Activated CD8-positive, alpha-beta T cell treated with anti-CD3 and anti-CD28 coated beads for 36 hours (primary cell): Measurements from ENCODE around the gene USP9X. TPM values are rescaled to one million over a fixed set of nuclear protein-coding genes. Genes with fewer than 3 reads are reported as not detected.
"Not testable (repeated sequence)": the region's sequence is repeated elsewhere in the genome, so short reads cannot be mapped to it uniquely, and the experiment has no call there.

Experiments
- ATAC-seq: fragments of 200-7000 bp; cut with Tn5 transposase; one replicate; pipeline ENCODE4 v1.10.0; 2021; ENCODE audit warnings: mild to moderate bottlenecking, moderate library complexity
- CTCF ChIA-PET: fragments of 350-600 bp; sonication (Branson Sonifier 250); formaldehyde crosslinking; loops from one replicate; lab custom pipeline; 2021; ENCODE audit warnings: antibody characterized with exemption; lab: Charles Lee
- POLR2A ChIA-PET: fragments of 350-600 bp; sonication (Branson Sonifier 250); formaldehyde crosslinking; loops from one replicate; lab custom pipeline; 2021; ENCODE audit warnings: antibody characterized with exemption; lab: Charles Lee
- DNase-seq: peaks from one replicate; pipeline ENCODE4 v3.0.0-alpha.2; 2020
- H3K27ac Mint-ChIP-seq: one replicate; pipeline ENCODE4 v1.8.0; 2021; ENCODE audit warnings: mild to moderate bottlenecking, mixed read lengths
- H3K27me3 Mint-ChIP-seq: one replicate; pipeline ENCODE4 v1.8.0; 2021; ENCODE audit warnings: mixed read lengths
- H3K36me3 Mint-ChIP-seq: one replicate; pipeline ENCODE4 v1.8.0; 2021; ENCODE audit warnings: low read depth, mixed read lengths
- H3K4me1 Mint-ChIP-seq: one replicate; pipeline ENCODE4 v1.8.0; 2021; ENCODE audit warnings: low read depth, mixed read lengths
- H3K4me3 Mint-ChIP-seq: one replicate; pipeline ENCODE4 v1.8.0; 2021; ENCODE audit warnings: mild to moderate bottlenecking, moderate library complexity, mixed read lengths
- H3K9me3 Mint-ChIP-seq: one replicate; pipeline ENCODE4 v1.8.0; 2021; ENCODE audit warnings: mixed read lengths
- intact Hi-C: fragments of 100-400 bp; cut with micrococcal nuclease; formaldehyde crosslinking; loops from one replicate; pipeline ENCODE4 v1.10.0; 2022
- total RNA-seq, 2 experiments: library from RNA; stranded (reverse); gene quantifications; one replicate each; pipeline ENCODE4 v1.2.3, GENCODE V29; 2021
- TF ChIP-seq, protein P1 (sequence below): fragments of 200-600 bp; IDR thresholded peaks from one replicate; pipeline ENCODE4 v1.8.0; 2022; ENCODE audit warnings: antibody characterized with exemption, mild to moderate bottlenecking

Gene USP9X
- total RNA-seq, 2 experiments from 2014 or later = 58.7 to 60.5 TPM

DNA sequence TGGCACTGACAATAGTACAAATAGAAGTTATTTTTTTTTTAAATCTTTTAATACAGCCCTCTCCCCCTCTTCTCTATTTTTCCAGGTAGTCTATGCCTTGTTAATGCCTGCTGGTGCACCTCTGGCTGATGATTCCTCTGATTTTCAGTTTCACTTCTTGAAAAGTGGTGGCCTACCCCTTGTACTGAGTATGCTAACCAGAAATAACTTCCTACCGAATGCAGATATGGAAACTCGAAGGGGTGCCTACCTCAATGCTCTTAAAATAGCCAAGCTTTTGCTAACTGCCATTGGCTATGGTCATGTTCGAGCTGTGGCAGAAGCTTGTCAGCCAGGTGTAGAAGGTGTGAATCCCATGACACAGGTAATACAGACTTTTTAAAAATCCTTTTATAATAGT, 99.1 kb downstream of the USP9X start:
- H3K9me3 Mint-ChIP-seq = no peaks in the 10 kb centered on the region
- H3K27me3 Mint-ChIP-seq = no peaks in the 10 kb centered on the region
- ChIA-PET CTCF (interaction anchor here (1.3 kb wide), 1 partner anchor 533 kb away, joined by 4 read pairs; no protein-coding TSS in a partner anchor), POLR2A (interaction anchor here (0.6 kb wide), 1 partner anchor 73 kb away, joined by 3 read pairs; no protein-coding TSS in a partner anchor)
- intact Hi-C loops = loop anchor here (10.0 kb wide), 1 partner anchor 70 kb away; no protein-coding TSS in a partner anchor
- ATAC-seq = peak; percentile 15
- H3K27ac Mint-ChIP-seq = no peak overlapping the region
- H3K4me1 Mint-ChIP-seq = peaks cover 41% of the 10 kb centered on the region
- DNase-seq = no peak
- H3K4me3 Mint-ChIP-seq = no peak overlapping the region
- peaks cover 27% of the 10 kb centered on the region for H3K36me3 Mint-ChIP-seq
- TF ChIP-seq, protein P1, sequence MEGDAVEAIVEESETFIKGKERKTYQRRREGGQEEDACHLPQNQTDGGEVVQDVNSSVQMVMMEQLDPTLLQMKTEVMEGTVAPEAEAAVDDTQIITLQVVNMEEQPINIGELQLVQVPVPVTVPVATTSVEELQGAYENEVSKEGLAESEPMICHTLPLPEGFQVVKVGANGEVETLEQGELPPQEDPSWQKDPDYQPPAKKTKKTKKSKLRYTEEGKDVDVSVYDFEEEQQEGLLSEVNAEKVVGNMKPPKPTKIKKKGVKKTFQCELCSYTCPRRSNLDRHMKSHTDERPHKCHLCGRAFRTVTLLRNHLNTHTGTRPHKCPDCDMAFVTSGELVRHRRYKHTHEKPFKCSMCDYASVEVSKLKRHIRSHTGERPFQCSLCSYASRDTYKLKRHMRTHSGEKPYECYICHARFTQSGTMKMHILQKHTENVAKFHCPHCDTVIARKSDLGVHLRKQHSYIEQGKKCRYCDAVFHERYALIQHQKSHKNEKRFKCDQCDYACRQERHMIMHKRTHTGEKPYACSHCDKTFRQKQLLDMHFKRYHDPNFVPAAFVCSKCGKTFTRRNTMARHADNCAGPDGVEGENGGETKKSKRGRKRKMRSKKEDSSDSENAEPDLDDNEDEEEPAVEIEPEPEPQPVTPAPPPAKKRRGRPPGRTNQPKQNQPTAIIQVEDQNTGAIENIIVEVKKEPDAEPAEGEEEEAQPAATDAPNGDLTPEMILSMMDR = no peak

DNA sequence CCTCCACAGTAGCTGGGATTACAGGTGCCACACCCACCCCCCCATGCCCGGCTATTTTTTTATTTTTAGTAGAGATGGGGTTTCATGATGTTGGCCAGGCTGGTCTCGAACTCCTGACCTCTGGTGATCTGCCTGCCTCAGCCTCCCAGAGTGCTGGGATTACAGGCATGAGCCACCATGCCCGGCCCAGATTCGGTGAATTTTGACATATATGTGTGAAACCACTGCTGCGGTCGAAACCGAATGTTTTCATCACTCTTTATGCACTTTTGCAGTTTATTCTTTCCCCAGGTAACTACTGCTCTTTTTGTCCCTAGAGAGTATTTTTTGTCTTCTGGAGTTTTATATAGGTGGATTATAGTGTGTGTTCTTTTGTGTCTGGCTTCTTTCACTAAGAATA, 101.7 kb downstream of the USP9X start:
- peak; percentile 55 for DNase-seq
- H3K4me3 Mint-ChIP-seq, H3K27me3 Mint-ChIP-seq, H3K9me3 Mint-ChIP-seq, ATAC-seq: not testable (repeated sequence)
- ChIA-PET CTCF (interaction anchor here (0.7 kb wide), 1 partner anchor 49 kb away, joined by 3 read pairs; no protein-coding TSS in a partner anchor), POLR2A (interaction anchor here (0.7 kb wide), 1 partner anchor 475 kb away, joined by 3 read pairs; no protein-coding TSS in a partner anchor)
- peak overlapping the region; percentile 49 for H3K27ac Mint-ChIP-seq
- H3K36me3 Mint-ChIP-seq = peaks cover 28% of the 10 kb centered on the region
- intact Hi-C loops = loop anchor here (10.0 kb wide), 1 partner anchor 68 kb away; no protein-coding TSS in a partner anchor
- H3K4me1 Mint-ChIP-seq = peaks cover 27% of the 10 kb centered on the region

DNA sequence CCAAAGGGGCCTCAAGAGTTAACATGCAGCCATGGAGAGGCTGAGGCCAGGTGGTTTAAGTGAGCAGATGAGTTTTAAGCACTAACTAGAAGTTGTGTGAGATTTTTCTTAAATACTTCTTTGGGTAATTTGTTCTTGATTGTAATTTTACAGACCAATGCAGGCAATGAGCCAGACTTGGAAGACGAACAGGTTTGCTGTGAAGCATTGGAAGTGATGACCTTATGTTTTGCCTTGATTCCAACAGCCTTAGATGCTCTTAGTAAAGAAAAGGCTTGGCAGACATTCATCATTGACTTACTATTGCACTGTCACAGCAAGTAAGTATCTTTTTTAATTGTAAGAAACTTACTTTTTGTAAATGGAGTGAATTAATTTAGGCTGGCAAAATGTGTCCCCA, 103.9 kb downstream of the USP9X start:
- TF ChIP-seq, protein P1 = no peak
- intact Hi-C loops = loop anchor here (10.0 kb wide), 1 partner anchor 66 kb away; no protein-coding TSS in a partner anchor
- ChIA-PET POLR2A (no interaction called here), CTCF (no interaction called here)
- H3K27ac Mint-ChIP-seq = no peak overlapping the region
- peaks cover 16% of the 10 kb centered on the region for H3K4me1 Mint-ChIP-seq
- DNase-seq (no peak), ATAC-seq (no peak)
- H3K27me3 Mint-ChIP-seq = no peaks in the 10 kb centered on the region
- H3K36me3 Mint-ChIP-seq = peaks cover 29% of the 10 kb centered on the region
- H3K9me3 Mint-ChIP-seq = no peaks in the 10 kb centered on the region
- no peak overlapping the region for H3K4me3 Mint-ChIP-seq

DNA sequence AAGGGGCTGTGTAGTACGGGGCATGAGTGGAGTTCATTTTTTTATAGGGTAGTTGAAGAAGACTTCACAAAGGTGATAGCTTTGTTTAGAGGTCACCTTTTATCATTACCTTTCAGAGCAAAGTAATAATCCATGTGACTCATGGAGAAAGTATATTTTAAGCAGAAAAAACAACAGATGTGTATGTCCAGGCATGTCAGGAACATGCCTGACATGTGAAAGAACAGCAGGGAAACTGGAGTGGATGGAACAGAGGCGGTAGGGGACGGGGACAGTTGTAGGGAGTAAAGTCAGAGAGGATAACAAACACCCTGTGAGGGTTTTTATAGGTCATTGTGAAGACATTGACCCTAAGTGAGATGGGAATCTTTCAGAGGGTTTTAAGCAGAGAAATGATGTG, 107.6 kb downstream of the USP9X start:
- Mint-ChIP-seq H3K9me3 (no peaks in the 10 kb centered on the region), H3K4me1 (no peaks in the 10 kb centered on the region), H3K4me3 (no peak overlapping the region), H3K36me3 (peaks cover 23% of the 10 kb centered on the region), H3K27ac (peak overlapping the region; percentile 83), H3K27me3 (no peaks in the 10 kb centered on the region)
- ChIA-PET POLR2A (interaction anchor here (1.3 kb wide), 1 partner anchor 10 kb away, joined by 3 read pairs; no protein-coding TSS in a partner anchor), CTCF (interaction anchor here (1.0 kb wide), 1 partner anchor 12 kb away, joined by 6 read pairs; no protein-coding TSS in a partner anchor)
- no peak for ATAC-seq
- intact Hi-C loops = no loop called here
- DNase-seq = no peak
- TF ChIP-seq, protein P1 = no peak

DNA sequence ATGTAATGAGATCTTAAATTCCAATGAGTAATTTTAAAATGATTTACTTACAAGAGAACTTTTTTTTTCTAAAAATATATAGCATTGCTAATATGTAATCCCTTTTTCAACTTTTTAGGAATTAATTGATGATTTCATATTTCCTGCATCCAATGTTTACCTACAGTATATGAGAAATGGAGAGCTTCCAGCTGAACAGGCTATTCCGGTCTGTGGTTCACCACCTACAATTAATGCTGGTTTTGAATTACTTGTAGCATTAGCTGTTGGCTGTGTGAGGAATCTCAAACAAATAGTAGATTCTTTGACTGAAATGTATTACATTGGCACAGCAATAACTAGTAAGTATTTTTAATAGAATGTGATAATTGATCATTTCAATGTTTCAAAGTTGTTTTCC, 113.2 kb downstream of the USP9X start:
- ChIA-PET POLR2A (no interaction called here), CTCF (no interaction called here)
- no peaks in the 10 kb centered on the region for H3K9me3 Mint-ChIP-seq
- no peaks in the 10 kb centered on the region for H3K27me3 Mint-ChIP-seq
- no peak for DNase-seq
- no peak for ATAC-seq
- TF ChIP-seq, protein P1 = no peak
- H3K27ac Mint-ChIP-seq = no peak overlapping the region
- peaks cover 4% of the 10 kb centered on the region for H3K4me1 Mint-ChIP-seq
- H3K4me3 Mint-ChIP-seq = no peak overlapping the region
- H3K36me3 Mint-ChIP-seq = peaks cover 39% of the 10 kb centered on the region
- intact Hi-C loops = no loop called here
